GM15510 (cell line): ENCODE measurements around the gene ZNF839.

Source experiments
- POLR2A ChIP-seq: IDR thresholded peaks from 3 replicates; pipeline ENCODE4 v1.6.1; 2011; ENCODE audit warnings: borderline replicate concordance; ENCODE audit not compliant: insufficient read length; ENCODE audit errors: extremely low read depth

The ZNF839 gene

GRCh38 chr14:102295270-102295669, 24.3 kb upstream of the ZNF839 start:
- no peak for TF ChIP-seq POLR2A

GRCh38 chr14:102297436-102298170, 21.9 kb upstream of the ZNF839 start:
- no peak for TF ChIP-seq POLR2A

GRCh38 chr14:102303664-102304063, 15.9 kb upstream of the ZNF839 start:
- TF ChIP-seq POLR2A: no peak

GRCh38 chr14:102304611-102305506, 14.7 kb upstream of the ZNF839 start, which contains the start of gene MOK:
MOK (minus strand) TSS chr14:102305164; CDS start chr14:102304968, 196 bp downstream.
- no peak for TF ChIP-seq POLR2A

- peak; percentile 13 for TF ChIP-seq POLR2A
Measured at GRCh38 chr14:102314242-102315011, 5.1 kb upstream of the ZNF839 start.

GRCh38 chr14:102315121-102315520, 4.4 kb upstream of the ZNF839 start:
- no peak for TF ChIP-seq POLR2A

GRCh38 chr14:102316338-102316742, 3.2 kb upstream of the ZNF839 start:
- no peak for TF ChIP-seq POLR2A

- peak; percentile 13 for TF ChIP-seq POLR2A
Measured at GRCh38 chr14:102316743-102317563, 2.6 kb upstream of the ZNF839 start.

- no peak for TF ChIP-seq POLR2A
Measured at GRCh38 chr14:102317564-102318248, 1.8 kb upstream of the ZNF839 start.

- no peak for TF ChIP-seq POLR2A
Measured at GRCh38 chr14:102318781-102319276, 717 bp upstream of the ZNF839 start.

- TF ChIP-seq POLR2A: no peak
Measured at GRCh38 chr14:102320033-102320660, 601 bp downstream of the ZNF839 start.

- no peak for TF ChIP-seq POLR2A
Measured at GRCh38 chr14:102320671-102321455, 1.3 kb downstream of the ZNF839 start.
